IMR-90 (cell line): ENCODE results near the gene LRRC10. TPM values are rescaled to one million over a fixed set of nuclear protein-coding genes. Genes with fewer than 3 reads are reported as not detected.

Experiments
- ATAC-seq: fragments of 200-7000 bp; cut with Tn5 transposase; 2 replicates; pipeline ENCODE4 v1.9.1; 2020; ENCODE audit warnings: low read depth, mild to moderate bottlenecking, moderate library complexity
- BruUV-seq: library from RNA; stranded (reverse); fragments of 400-500 nt; replicated peaks from 2 replicates; lab custom pipeline; 2021; lab: Mats Ljungman, UMichigan
- CTCF ChIA-PET: fragments of 300-600 bp; formaldehyde crosslinking; extraction: SDS; loops from one replicate; lab custom pipeline; 2021; ENCODE audit warnings: antibody characterized with exemption; lab: Yijun Ruan, JAX
- POLR2A ChIA-PET: fragments of 300-600 bp; sonication (Branson Sonifier 250); formaldehyde crosslinking; loops from one replicate; lab custom pipeline; 2022; ENCODE audit warnings: antibody characterized with exemption; ENCODE audit not compliant: unreplicated experiment; lab: Charles Lee
- DNase-seq: peaks from one replicate; pipeline ENCODE4 v3.0.0; 2013
- H2AFZ ChIP-seq: replicated peaks from 2 replicates; pipeline ENCODE3; 2013; ENCODE audit warnings: low read length, mild to moderate bottlenecking; ENCODE audit not compliant: poor library complexity
- H2AK5ac ChIP-seq: 2 replicates; pipeline ENCODE4 v1.6.1; 2013; ENCODE audit warnings: low read depth, low read length, inconsistent platforms
- H2AK9ac ChIP-seq: replicated peaks from 2 replicates; pipeline ENCODE3; 2013; ENCODE audit warnings: mild to moderate bottlenecking, low read depth, low read length, moderate library complexity; ENCODE audit not compliant: poor library complexity
- H2BK120ac ChIP-seq: 2 replicates; pipeline ENCODE4 v1.6.1; 2013; ENCODE audit warnings: low read depth, low read length, inconsistent platforms
- H2BK15ac ChIP-seq: 3 replicates; pipeline ENCODE4 v1.6.1; 2013; ENCODE audit warnings: low read depth, low read length, inconsistent platforms
- H2BK20ac ChIP-seq: 2 replicates; pipeline ENCODE4 v1.6.1; 2013; ENCODE audit warnings: low read depth, mild to moderate bottlenecking, inconsistent platforms, low read length, moderate library complexity
- H2BK5ac ChIP-seq: 2 replicates; pipeline ENCODE4 v1.6.1; 2013; ENCODE audit warnings: mild to moderate bottlenecking, low read depth, low read length, inconsistent platforms; ENCODE audit not compliant: poor library complexity, severe bottlenecking
- H3K14ac ChIP-seq: replicated peaks from 2 replicates; pipeline ENCODE4 v1.6.1; 2013; ENCODE audit warnings: low read depth, low read length, inconsistent platforms
- H3K18ac ChIP-seq: 2 replicates; pipeline ENCODE4 v1.6.1; 2013; ENCODE audit warnings: low read depth, low read length, control low read depth
- H3K23ac ChIP-seq: 2 replicates; pipeline ENCODE4 v1.6.1; 2013; ENCODE audit warnings: low read depth, low read length, inconsistent platforms
- H3K27ac ChIP-seq: 2 replicates; pipeline ENCODE4 v1.5.1; 2013; ENCODE audit warnings: mild to moderate bottlenecking, control low read depth, low read length; ENCODE audit not compliant: insufficient read depth
- H3K27me3 ChIP-seq: 2 replicates; pipeline ENCODE4 v1.6.1; 2013; ENCODE audit warnings: low read length; ENCODE audit not compliant: control insufficient read depth, insufficient read depth
- H3K36me3 ChIP-seq: 2 replicates; pipeline ENCODE4 v1.6.1; 2013; ENCODE audit warnings: low read length, mixed read lengths; ENCODE audit not compliant: control insufficient read depth, insufficient read depth
- H3K4ac ChIP-seq: 2 replicates; pipeline ENCODE4 v1.6.1; 2013; ENCODE audit warnings: low read depth, low read length, inconsistent platforms
- H3K4me1 ChIP-seq: 2 replicates; pipeline ENCODE4 v1.6.1; 2013; ENCODE audit warnings: low read length, mixed read lengths; ENCODE audit not compliant: control insufficient read depth, insufficient read depth
- H3K4me2 ChIP-seq: 2 replicates; pipeline ENCODE4 v1.6.1; 2013; ENCODE audit warnings: low read depth, mild to moderate bottlenecking, control low read depth, low read length, moderate library complexity
- H3K4me3 ChIP-seq: 2 replicates; pipeline ENCODE4 v1.5.1; 2013; ENCODE audit warnings: low read depth, mild to moderate bottlenecking, control low read depth, low read length, moderate library complexity; ENCODE audit not compliant: insufficient read depth
- H3K56ac ChIP-seq: 2 replicates; pipeline ENCODE4 v1.6.1; 2013; ENCODE audit warnings: low read length, inconsistent platforms; ENCODE audit not compliant: insufficient read depth; ENCODE audit errors: extremely low read depth
- H3K79me1 ChIP-seq, 2 experiments: 2 replicates each; pipeline ENCODE4 v1.6.1; 2013; ENCODE audit warnings: low read length in 2 of 2, inconsistent platforms in 1 of 2, low read depth in 1 of 2
- H3K9ac ChIP-seq: 2 replicates; pipeline ENCODE4 v1.6.1; 2013; ENCODE audit warnings: low read depth, low read length, control low read depth
- H3K9me1 ChIP-seq: 2 replicates; pipeline ENCODE4 v1.6.1; 2013; ENCODE audit warnings: low read length, inconsistent platforms; ENCODE audit not compliant: insufficient read depth
- H3K9me3 ChIP-seq: 2 replicates; pipeline ENCODE4 v1.6.1; 2013; ENCODE audit warnings: low read length; ENCODE audit not compliant: control insufficient read depth, insufficient read depth
- H4K20me1 ChIP-seq: 2 replicates; pipeline ENCODE4 v1.6.1; 2013; ENCODE audit warnings: low read length, inconsistent platforms; ENCODE audit not compliant: insufficient read depth
- H4K5ac ChIP-seq: 2 replicates; pipeline ENCODE4 v1.6.1; 2013; ENCODE audit warnings: mild to moderate bottlenecking, low read depth, low read length, control low read depth
- H4K8ac ChIP-seq, 2 experiments: 2 replicates each; pipeline ENCODE4 v1.6.1; 2013; ENCODE audit warnings: low read depth in 2 of 2, low read length in 2 of 2, control low read depth in 1 of 2, inconsistent platforms in 1 of 2
- H4K91ac ChIP-seq: 2 replicates; pipeline ENCODE4 v1.6.1; 2013; ENCODE audit warnings: low read depth, low read length, inconsistent platforms; ENCODE audit not compliant: insufficient read depth
- BHLHE40 ChIP-seq: fragments of 150-350 bp; IDR thresholded peaks from 2 replicates; pipeline ENCODE4 v1.6.1; 2016; ENCODE audit warnings: mild to moderate bottlenecking, low read depth, low read length
- CEBPB ChIP-seq: IDR thresholded peaks from 2 replicates; pipeline ENCODE4 v1.6.1; 2012; ENCODE audit warnings: low read depth, low read length, improper control_type of control experiment
- CHD1 ChIP-seq: IDR thresholded peaks from 2 replicates; pipeline ENCODE4 v1.6.1; 2012; ENCODE audit warnings: low read depth, low read length, improper control_type of control experiment
- CTCF ChIP-seq: conservative IDR thresholded peaks from 2 replicates; pipeline ENCODE4 v1.5.1; 2012; ENCODE audit warnings: mild to moderate bottlenecking, low read depth, low read length, improper control_type of control experiment
- FOS ChIP-seq: fragments of 150-350 bp; IDR thresholded peaks from 2 replicates; pipeline ENCODE4 v1.6.1; 2016; ENCODE audit warnings: low read depth, low read length
- MAFK ChIP-seq: IDR thresholded peaks from 2 replicates; pipeline ENCODE4 v1.6.1; 2012; ENCODE audit warnings: low read depth, low read length, improper control_type of control experiment
- MAZ ChIP-seq: IDR thresholded peaks from 2 replicates; pipeline ENCODE4 v1.6.1; 2012; ENCODE audit warnings: low read depth, mild to moderate bottlenecking, low read length, improper control_type of control experiment, moderate library complexity, borderline replicate concordance
- MXI1 ChIP-seq: IDR thresholded peaks from 2 replicates; pipeline ENCODE4 v1.6.1; 2012; ENCODE audit warnings: low read depth, mild to moderate bottlenecking, low read length, moderate library complexity, borderline replicate concordance
- NFE2L2 ChIP-seq: fragments of 150-350 bp; IDR thresholded peaks from 2 replicates; pipeline ENCODE4 v1.6.1; 2016; ENCODE audit warnings: low read depth, mild to moderate bottlenecking, low read length
- POLR2A ChIP-seq: IDR thresholded peaks from 2 replicates; pipeline ENCODE4 v1.6.1; 2012; ENCODE audit warnings: mild to moderate bottlenecking, low read depth, low read length
- RAD21 ChIP-seq: IDR thresholded peaks from 2 replicates; pipeline ENCODE4 v1.6.1; 2012; ENCODE audit warnings: low read length, improper control_type of control experiment
- RCOR1 ChIP-seq: IDR thresholded peaks from 2 replicates; pipeline ENCODE4 v1.6.1; 2012; ENCODE audit warnings: mild to moderate bottlenecking, low read length, improper control_type of control experiment; ENCODE audit not compliant: insufficient replicate concordance
- RFX5 ChIP-seq: IDR thresholded peaks from 2 replicates; pipeline ENCODE4 v1.8.0; 2012; ENCODE audit warnings: low read depth, mild to moderate bottlenecking, low read length, moderate library complexity
- SMC3 ChIP-seq: fragments of 150-350 bp; IDR thresholded peaks from 2 replicates; pipeline ENCODE4 v1.6.1; 2016; ENCODE audit warnings: low read depth, mild to moderate bottlenecking, antibody characterized with exemption, low read length, moderate library complexity
- WGBS, 2 experiments: methylation state at CpG; one replicate each; pipeline versions ENCODE4 v1.1.5 to v1.1.7; 2013; ENCODE audit warnings: missing lambda C conversion rate in 2 of 2; ENCODE audit not compliant: insufficient read length in 1 of 2; ENCODE audit errors: extremely low coverage in 2 of 2; 5-methylcytosine and 5-hydroxymethylcytosine counted together
- dilution Hi-C: fragments of 300-500 bp; cut with HindIII; formaldehyde crosslinking; loops from one replicate; pipeline ENCODE4 v1.14.3; 2018; ENCODE audit warnings: low sequenced_read_pairs; ENCODE audit not compliant: unreplicated experiment
- in situ Hi-C: fragments of 300-500 bp; cut with MboI; formaldehyde crosslinking; loops from 3 replicates; pipeline ENCODE4 v1.14.3; 2019; ENCODE audit warnings: low sequenced_read_pairs, inconsistent platforms, mixed read lengths
- intact Hi-C: fragments of 100-400 bp; cut with micrococcal nuclease; formaldehyde crosslinking; loops from 2 replicates; pipeline ENCODE4 v1.10.0; 2022
- polyA plus RNA-seq, 3 experiments: library from polyadenylated mRNA; depleted of rRNA; stranded (reverse); fragments of >200 nt; gene quantifications; 2 replicates each; pipeline ENCODE4 v1.2.3, GENCODE V29; 2012; ENCODE audit warnings: low replicate concordance in 1 of 3
- total RNA-seq: library from RNA; depleted of rRNA; stranded (reverse); fragments of >200 nt; gene quantifications from 2 replicates; pipeline ENCODE4 v1.2.3, GENCODE V29; 2012
- TF ChIP-seq, protein P1 (sequence below): fragments of 150-350 bp; IDR thresholded peaks from 2 replicates; pipeline ENCODE4 v1.6.1; 2017; ENCODE audit warnings: mild to moderate bottlenecking, antibody characterized with exemption, low read length, low read depth

LRRC10 gene
- total and polyA plus RNA-seq, 2 of the 4 experiments (the other 2 are of a cell fraction) = not detected

DNA sequence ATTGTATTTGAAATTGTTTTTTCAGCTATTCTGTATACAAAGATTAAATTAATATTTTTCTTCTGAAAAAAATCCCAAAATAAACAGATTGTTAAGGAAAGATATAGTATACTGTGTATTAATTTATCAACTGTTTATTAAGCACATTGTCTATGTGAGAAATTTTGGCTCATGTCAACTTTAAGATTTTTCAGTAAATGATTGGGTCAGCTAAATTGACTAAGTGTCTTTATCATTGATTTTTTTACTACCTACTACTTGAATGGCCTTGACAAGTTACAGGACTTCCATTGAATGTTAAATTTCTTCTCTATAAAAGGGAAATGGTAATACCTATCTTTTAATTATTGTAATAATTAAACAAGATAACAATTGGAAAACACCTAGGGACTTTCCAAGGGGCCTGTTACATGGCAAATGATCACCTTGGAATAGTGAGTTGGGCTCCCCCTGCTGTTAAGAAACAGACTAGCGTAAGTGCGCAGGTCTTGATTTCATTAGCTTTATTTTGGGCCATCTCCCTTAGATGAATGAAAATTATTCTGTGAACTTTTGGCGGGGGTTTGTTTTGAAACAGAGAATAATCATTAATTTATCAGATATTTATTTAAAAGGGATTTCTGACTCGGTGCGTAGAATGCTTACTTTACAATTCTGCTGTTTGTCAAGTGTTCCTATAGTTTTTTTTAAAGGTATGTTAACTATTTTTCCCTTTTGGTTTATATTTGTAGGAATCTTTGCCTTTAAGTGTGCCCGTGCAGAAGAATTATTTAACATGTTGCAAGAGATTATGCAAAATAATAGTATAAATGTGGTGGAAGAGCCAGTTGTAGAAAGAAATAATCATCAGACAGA lies 39.9 kb downstream of the LRRC10 start:
- Histone ChIP-seq H3K27me3 (no peaks in the 10 kb centered on the region), H2AK9ac (no peak overlapping the region), H3K36me3 (peaks cover 30% of the 10 kb centered on the region), H2BK5ac (no peak overlapping the region), H4K20me1 (peaks cover 3% of the 10 kb centered on the region; the same call in 1 of the 2 replicates), H3K14ac (no peak overlapping the region), H3K4me3 (no peak overlapping the region), H2BK120ac (no peak overlapping the region), H3K9me3 (no peaks in the 10 kb centered on the region), H2BK15ac (no peak overlapping the region), H3K27ac (no peak overlapping the region), H3K4me1 (peaks cover 4% of the 10 kb centered on the region; the same call in 1 of the 2 replicates), H3K79me1 (peaks cover 26 to 42% of the 10 kb centered on the region in 2 experiments), H3K4me2 (no peak overlapping the region), H4K8ac (no peak overlapping the region), H3K9me1 (peaks cover 2% of the 10 kb centered on the region), H4K5ac (no peak overlapping the region), H3K4ac (no peak overlapping the region), H3K23ac (no peak overlapping the region), H3K9ac (no peak overlapping the region), H2AFZ (no peak overlapping the region), H2BK20ac (no peak overlapping the region), H2AK5ac (no peak overlapping the region), H3K18ac (no peak overlapping the region), H3K56ac (no peak overlapping the region), H4K91ac (no peak overlapping the region)
- intact Hi-C loops = loop anchor here (1.0 to 10.0 kb wide), 4 partner anchors 100 to 416 kb away; partner anchors contain the start of gene FRS2
- BruUV-seq = no TSS peak
- DNase-seq = peak; percentile 69
- ChIA-PET POLR2A (interaction anchor here (0.6 kb wide), 1 partner anchor 52 kb away, joined by 5 read pairs; no protein-coding TSS in a partner anchor), CTCF (interaction anchor here (0.5 to 2.0 kb wide), 15 partner anchors 8 to 183 kb away, joined by 3 to 8 read pairs (median 4); partner anchors contain the start of genes CCT2 and FRS2)
- dilution Hi-C loops = no loop called here
- in situ Hi-C loops = loop anchor here (5.0 to 10.0 kb wide), 2 partner anchors 96 to 183 kb away; partner anchors contain the start of gene FRS2
- WGBS, 2 experiments = no CpG with 5 or more reads among the region's 6 CpGs
- peak; percentile 74; the same call in 1 of the 2 replicates for ATAC-seq
- TF ChIP-seq RCOR1 (no peak), FOS (no peak), CTCF (peak; percentile 77), POLR2A (no peak), RAD21 (peak; percentile 82), MAFK (peak; percentile 59), BHLHE40 (no peak), MXI1 (no peak), RFX5 (no peak), MAZ (no peak), SMC3 (peak; percentile 93), NFE2L2 (no peak), CHD1 (no peak), CEBPB (no peak)
- TF ChIP-seq, protein P1, sequence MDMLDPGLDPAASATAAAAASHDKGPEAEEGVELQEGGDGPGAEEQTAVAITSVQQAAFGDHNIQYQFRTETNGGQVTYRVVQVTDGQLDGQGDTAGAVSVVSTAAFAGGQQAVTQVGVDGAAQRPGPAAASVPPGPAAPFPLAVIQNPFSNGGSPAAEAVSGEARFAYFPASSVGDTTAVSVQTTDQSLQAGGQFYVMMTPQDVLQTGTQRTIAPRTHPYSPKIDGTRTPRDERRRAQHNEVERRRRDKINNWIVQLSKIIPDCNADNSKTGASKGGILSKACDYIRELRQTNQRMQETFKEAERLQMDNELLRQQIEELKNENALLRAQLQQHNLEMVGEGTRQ = no peak
